HL-60/S4 treated with phorbol 12-myristate 13-acetate at 8.2 ng/mL for 4 days and 3 days (cell line): ENCODE data around the gene HLA-DRA.
"Not testable (repeated sequence)": the region's sequence is repeated elsewhere in the genome, so short reads cannot be mapped to it uniquely, and the experiment has no call there.

Source experiments
- in situ Hi-C: fragments of 300-500 bp; cut with MboI; formaldehyde crosslinking; loops from 2 replicates; pipeline ENCODE4 v1.15.0; 2022; ENCODE audit warnings: low sequenced_read_pairs

The HLA-DRA gene

GRCh38 chr6:32472781-32473375 is 33.2 kb downstream of the HLA-DRA start:
- in situ Hi-C loops, result no loop called here

GRCh38 chr6:32473376-32474348 is 34.0 kb downstream of the HLA-DRA start:
- in situ Hi-C loops, result not testable (repeated sequence)

GRCh38 chr6:32475392-32476206 is 35.9 kb downstream of the HLA-DRA start:
- in situ Hi-C loops, result no loop called here

- in situ Hi-C loops, result no loop called here
These were observed 44.4 kb downstream of the HLA-DRA start for GRCh38 chr6:32483968-32484613.

- in situ Hi-C loops, result no loop called here
These were observed 44.9 kb downstream of the HLA-DRA start for GRCh38 chr6:32484614-32484998.

GRCh38 chr6:32488083-32488482 is 48.4 kb downstream of the HLA-DRA start:
- in situ Hi-C loops, result no loop called here

GRCh38 chr6:32491700-32492099 is 52.0 kb downstream of the HLA-DRA start:
- in situ Hi-C loops, result no loop called here

- in situ Hi-C loops, result no loop called here
These were observed 52.7 kb downstream of the HLA-DRA start for GRCh38 chr6:32492351-32492750.
